Activated gamma-delta T cell treated with anti-CD3 and anti-CD28 coated beads, Interleukin-2, amount 50 U/mL, for 16 hours (primary cell): ENCODE measurements around the gene BOD1L1.

Source experiments
- DNase-seq: peaks from one replicate; pipeline ENCODE4 v3.0.0-alpha.2; 2020; ENCODE audit warnings: low read depth

Gene BOD1L1

GRCh38 chr4:13524504-13525243, 102.9 kb downstream of the BOD1L1 start:
- no peak for DNase-seq

- no peak for DNase-seq
Measured at GRCh38 chr4:13523591-13524503, 103.7 kb downstream of the BOD1L1 start.

GRCh38 chr4:13523105-13523477, 104.4 kb downstream of the BOD1L1 start:
- no peak for DNase-seq

DNA sequence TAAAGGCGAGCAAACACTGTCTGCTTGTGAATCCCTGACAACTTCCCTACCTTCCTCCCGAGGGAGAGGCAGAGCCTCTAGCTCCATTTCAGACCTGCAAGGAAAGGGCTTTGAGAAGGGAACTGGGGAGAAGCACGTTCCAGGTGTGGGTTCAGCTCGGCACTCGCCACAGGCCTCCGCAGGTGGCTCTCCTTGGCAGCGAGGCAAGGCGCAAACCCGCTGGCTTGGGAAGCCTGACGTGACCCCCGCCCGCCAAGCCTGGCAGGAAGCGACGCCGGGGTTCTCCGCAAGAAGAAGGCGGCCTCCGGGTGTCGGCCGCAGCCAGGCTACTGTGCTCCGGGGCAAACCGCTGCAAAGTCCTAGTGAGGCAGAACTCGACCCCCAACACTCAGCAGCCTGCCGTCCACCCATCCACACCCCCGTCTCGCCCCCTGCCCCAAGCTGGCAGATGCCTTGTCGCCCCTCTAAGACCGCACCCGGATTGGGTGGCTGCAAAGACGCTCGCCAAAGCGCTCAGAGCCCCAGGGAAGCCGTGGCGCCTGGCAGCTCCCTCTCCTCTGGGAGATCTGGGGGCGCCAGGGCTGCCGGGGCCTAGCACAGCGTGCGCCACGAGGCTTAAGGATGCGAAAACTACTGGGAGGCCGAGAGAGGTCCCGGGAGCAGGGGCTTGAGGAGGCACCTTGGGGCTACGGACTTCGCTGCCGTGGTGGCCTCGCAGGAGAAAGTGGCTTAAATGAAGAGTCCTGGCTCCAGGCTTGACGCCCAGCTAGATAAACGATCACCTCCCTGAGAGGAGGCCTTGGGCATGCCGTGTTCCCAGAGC, 105.0 kb downstream of the BOD1L1 start:
- no peak for DNase-seq

GRCh38 chr4:13521047-13521446, 106.5 kb downstream of the BOD1L1 start:
- no peak for DNase-seq
